ENCODE results near the gene DDX53.

The DDX53 gene

DNA sequence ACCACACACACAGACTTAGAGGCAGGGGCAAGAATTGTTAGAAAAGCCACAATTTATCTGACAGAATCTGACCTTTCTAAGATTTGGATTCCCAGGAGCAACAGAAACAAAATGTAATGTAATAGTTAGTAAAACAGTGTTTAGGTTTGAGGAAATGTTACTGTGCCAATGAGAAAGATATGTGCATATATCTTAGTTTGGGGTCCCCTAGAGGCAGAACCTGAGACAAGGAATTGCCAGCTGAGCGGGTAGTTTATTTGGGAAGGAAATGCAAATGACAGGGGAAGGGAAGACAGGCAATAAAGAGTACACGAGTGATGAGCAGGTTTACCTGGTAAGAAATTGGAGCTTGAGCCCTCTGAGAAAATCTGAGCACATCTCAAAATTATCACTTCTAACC, 31.3 kb upstream of the DDX53 start:
- Histone ChIP-seq H3K36me3 (replicated peaks; ENCODE audit: insufficient read depth, low read length) (no peaks in the 10 kb centered on the region), H2AFZ (ENCODE audit: low read length) (no peak overlapping the region), H3K79me2 (ENCODE audit: low read length) (no peaks in the 10 kb centered on the region), H3K9me3 (replicated peaks; ENCODE audit: insufficient read depth, low read length) (no peaks in the 10 kb centered on the region), H3K9me2 (replicated peaks; ENCODE audit: insufficient read depth, low read length) (no peaks in the 10 kb centered on the region), H3K4me2 (ENCODE audit: low read depth, low read length) (no peak overlapping the region), H3K27ac (ENCODE audit: low read length) (no peak overlapping the region), H3K9ac (ENCODE audit: low read length) (no peak overlapping the region), H3K4me1 (ENCODE audit: low read length) (peaks cover 6% of the 10 kb centered on the region; the same call in 1 of the 2 replicates), H3K4me3 (ENCODE audit: low read length) (no peak overlapping the region), H3K27me3 (replicated peaks; ENCODE audit: insufficient read depth, low read length) (no peaks in the 10 kb centered on the region), H3F3A (ENCODE audit: insufficient read depth, low read length) (no peaks in the 10 kb centered on the region; the same call in 1 of the 2 replicates), H4K20me1 (ENCODE audit: insufficient read depth, low read length) (no peaks in the 10 kb centered on the region)
- no peak for DNase-seq
- TF ChIP-seq EZH2phosphoT487 (IDR thresholded peaks at IDR 0.05; ENCODE audit: low read length): no peak
- TF ChIP-seq, protein P1, sequence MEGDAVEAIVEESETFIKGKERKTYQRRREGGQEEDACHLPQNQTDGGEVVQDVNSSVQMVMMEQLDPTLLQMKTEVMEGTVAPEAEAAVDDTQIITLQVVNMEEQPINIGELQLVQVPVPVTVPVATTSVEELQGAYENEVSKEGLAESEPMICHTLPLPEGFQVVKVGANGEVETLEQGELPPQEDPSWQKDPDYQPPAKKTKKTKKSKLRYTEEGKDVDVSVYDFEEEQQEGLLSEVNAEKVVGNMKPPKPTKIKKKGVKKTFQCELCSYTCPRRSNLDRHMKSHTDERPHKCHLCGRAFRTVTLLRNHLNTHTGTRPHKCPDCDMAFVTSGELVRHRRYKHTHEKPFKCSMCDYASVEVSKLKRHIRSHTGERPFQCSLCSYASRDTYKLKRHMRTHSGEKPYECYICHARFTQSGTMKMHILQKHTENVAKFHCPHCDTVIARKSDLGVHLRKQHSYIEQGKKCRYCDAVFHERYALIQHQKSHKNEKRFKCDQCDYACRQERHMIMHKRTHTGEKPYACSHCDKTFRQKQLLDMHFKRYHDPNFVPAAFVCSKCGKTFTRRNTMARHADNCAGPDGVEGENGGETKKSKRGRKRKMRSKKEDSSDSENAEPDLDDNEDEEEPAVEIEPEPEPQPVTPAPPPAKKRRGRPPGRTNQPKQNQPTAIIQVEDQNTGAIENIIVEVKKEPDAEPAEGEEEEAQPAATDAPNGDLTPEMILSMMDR (IDR thresholded peaks at IDR 0.05; ENCODE audit: low read length): no peak
- no peak for TF ChIP-seq EZH2 (optimal IDR thresholded peaks at IDR 0.05; ENCODE audit: low read depth, low read length)

DNA sequence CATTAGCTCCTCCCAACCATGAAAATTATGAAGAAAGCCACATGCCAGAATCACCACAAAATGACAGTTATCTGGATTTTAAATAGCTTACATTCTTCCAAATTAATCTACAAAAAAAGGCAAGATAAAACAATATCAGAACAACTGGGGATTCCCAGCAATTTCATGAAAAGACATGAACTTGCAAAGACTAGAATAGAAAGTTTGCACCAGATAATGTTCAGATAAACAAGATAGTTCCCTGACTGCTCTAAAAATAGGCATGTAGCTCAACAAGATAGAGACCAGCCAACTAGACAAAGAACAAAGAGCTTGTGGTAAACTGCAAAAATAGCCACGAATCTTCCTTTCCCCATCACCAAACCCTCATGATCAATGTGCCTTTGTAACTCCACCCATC, 30.3 kb upstream of the DDX53 start:
- Histone ChIP-seq H4K20me1 (ENCODE audit: insufficient read depth, low read length) (no peaks in the 10 kb centered on the region), H3K9me3 (replicated peaks; ENCODE audit: insufficient read depth, low read length) (no peaks in the 10 kb centered on the region), H3F3A (ENCODE audit: insufficient read depth, low read length) (no peaks in the 10 kb centered on the region; the same call in 1 of the 2 replicates), H3K36me3 (replicated peaks; ENCODE audit: insufficient read depth, low read length) (no peaks in the 10 kb centered on the region), H3K79me2 (ENCODE audit: low read length) (no peaks in the 10 kb centered on the region), H3K27ac (ENCODE audit: low read length) (peak overlapping the region; percentile 42; the same call in 1 of the 2 replicates), H3K9ac (ENCODE audit: low read length) (no peak overlapping the region), H3K9me2 (replicated peaks; ENCODE audit: insufficient read depth, low read length) (no peaks in the 10 kb centered on the region), H3K4me2 (ENCODE audit: low read depth, low read length) (peak overlapping the region; percentile 41), H3K4me1 (ENCODE audit: low read length) (peaks cover 6% of the 10 kb centered on the region; the same call in 1 of the 2 replicates), H3K27me3 (replicated peaks; ENCODE audit: insufficient read depth, low read length) (no peaks in the 10 kb centered on the region), H2AFZ (ENCODE audit: low read length) (0 out of 2 replicates have a peak overlapping the region, but pooled peaks have one; percentile 31), H3K4me3 (ENCODE audit: low read length) (no peak overlapping the region; the same call in 1 of the 2 replicates)
- no peak for TF ChIP-seq EZH2phosphoT487 (IDR thresholded peaks at IDR 0.05; ENCODE audit: low read length)
- no peak for TF ChIP-seq EZH2 (optimal IDR thresholded peaks at IDR 0.05; ENCODE audit: low read depth, low read length)
- TF ChIP-seq, protein P1 (IDR thresholded peaks at IDR 0.05; ENCODE audit: low read length): no peak
- peak; percentile 72 for DNase-seq

DNA sequence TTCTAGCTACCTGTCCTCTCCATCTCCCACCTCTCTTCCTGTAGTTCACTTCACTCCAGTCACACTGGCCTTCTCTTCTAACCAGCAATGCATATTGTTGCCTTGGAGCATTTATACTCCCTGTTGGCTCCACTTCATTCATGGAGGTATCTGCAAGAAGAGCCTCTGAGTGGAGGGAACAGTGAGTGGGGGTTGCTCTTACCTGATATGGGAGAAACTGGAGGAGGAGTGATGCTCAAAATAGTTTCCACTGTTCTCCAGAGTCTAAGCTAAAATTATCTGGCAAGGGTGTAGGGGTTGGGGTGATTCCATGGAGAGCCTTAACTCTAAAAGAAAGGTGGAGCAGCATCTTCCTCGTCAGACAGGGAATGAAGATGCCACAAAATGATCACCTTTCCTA, 28.9 kb upstream of the DDX53 start:
- Histone ChIP-seq H3K9me2 (replicated peaks; ENCODE audit: insufficient read depth, low read length) (no peaks in the 10 kb centered on the region), H3K79me2 (ENCODE audit: low read length) (no peaks in the 10 kb centered on the region), H3K27me3 (replicated peaks; ENCODE audit: insufficient read depth, low read length) (no peaks in the 10 kb centered on the region), H3K27ac (ENCODE audit: low read length) (no peak overlapping the region), H3K9me3 (replicated peaks; ENCODE audit: insufficient read depth, low read length) (no peaks in the 10 kb centered on the region), H3K4me3 (ENCODE audit: low read length) (no peak overlapping the region), H3K4me1 (ENCODE audit: low read length) (peaks cover 6% of the 10 kb centered on the region; the same call in 1 of the 2 replicates), H3K9ac (ENCODE audit: low read length) (no peak overlapping the region), H2AFZ (ENCODE audit: low read length) (no peak overlapping the region), H3F3A (ENCODE audit: insufficient read depth, low read length) (no peaks in the 10 kb centered on the region; the same call in 1 of the 2 replicates), H3K4me2 (ENCODE audit: low read depth, low read length) (no peak overlapping the region), H3K36me3 (replicated peaks; ENCODE audit: insufficient read depth, low read length) (no peaks in the 10 kb centered on the region), H4K20me1 (ENCODE audit: insufficient read depth, low read length) (no peaks in the 10 kb centered on the region)
- TF ChIP-seq, protein P1 (IDR thresholded peaks at IDR 0.05; ENCODE audit: low read length): no peak
- TF ChIP-seq EZH2 (optimal IDR thresholded peaks at IDR 0.05; ENCODE audit: low read depth, low read length): no peak
- TF ChIP-seq EZH2phosphoT487 (IDR thresholded peaks at IDR 0.05; ENCODE audit: low read length): no peak
- DNase-seq: no peak
